Muscle layer of duodenum (tissue), 2 donors: ENCODE data around the gene CLRN3.

ENCODE experiments used
- H3K27ac ChIP-seq: one replicate; pipeline ENCODE4 v1.7.0; 2013; ENCODE audit warnings: mild to moderate bottlenecking, low read length
- H3K27me3 ChIP-seq: one replicate; pipeline ENCODE4 v1.7.0; 2013; ENCODE audit warnings: low read depth, mild to moderate bottlenecking, control low read depth, low read length
- H3K36me3 ChIP-seq, 2 donors: one replicate each; pipeline ENCODE4 v1.7.0; 2013; ENCODE audit warnings: low read length in 2 of 2, control low read depth in 1 of 2, mild to moderate bottlenecking in 1 of 2; ENCODE audit not compliant: insufficient read depth in 2 of 2, control insufficient read depth in 1 of 2
- H3K4me1 ChIP-seq, 2 donors: one replicate each; pipeline ENCODE4 v1.7.0; 2013; ENCODE audit warnings: low read length in 2 of 2, mild to moderate bottlenecking in 2 of 2, control low read depth in 1 of 2, moderate library complexity in 1 of 2; ENCODE audit not compliant: insufficient read depth in 2 of 2, control insufficient read depth in 1 of 2
- H3K4me3 ChIP-seq, 2 donors: one replicate each; pipeline ENCODE4 v1.7.0; 2013; ENCODE audit warnings: low read length in 2 of 2, low read depth in 1 of 2, mild to moderate bottlenecking in 1 of 2
- H3K9me3 ChIP-seq, 2 donors: one replicate each; pipeline ENCODE4 v1.7.0; 2013; ENCODE audit warnings: low read length in 2 of 2, control low read depth in 1 of 2, mild to moderate bottlenecking in 1 of 2; ENCODE audit not compliant: control insufficient read depth in 1 of 2
- donor health status: healthy.

CLRN3 gene, protein sequence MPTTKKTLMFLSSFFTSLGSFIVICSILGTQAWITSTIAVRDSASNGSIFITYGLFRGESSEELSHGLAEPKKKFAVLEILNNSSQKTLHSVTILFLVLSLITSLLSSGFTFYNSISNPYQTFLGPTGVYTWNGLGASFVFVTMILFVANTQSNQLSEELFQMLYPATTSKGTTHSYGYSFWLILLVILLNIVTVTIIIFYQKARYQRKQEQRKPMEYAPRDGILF

DNA sequence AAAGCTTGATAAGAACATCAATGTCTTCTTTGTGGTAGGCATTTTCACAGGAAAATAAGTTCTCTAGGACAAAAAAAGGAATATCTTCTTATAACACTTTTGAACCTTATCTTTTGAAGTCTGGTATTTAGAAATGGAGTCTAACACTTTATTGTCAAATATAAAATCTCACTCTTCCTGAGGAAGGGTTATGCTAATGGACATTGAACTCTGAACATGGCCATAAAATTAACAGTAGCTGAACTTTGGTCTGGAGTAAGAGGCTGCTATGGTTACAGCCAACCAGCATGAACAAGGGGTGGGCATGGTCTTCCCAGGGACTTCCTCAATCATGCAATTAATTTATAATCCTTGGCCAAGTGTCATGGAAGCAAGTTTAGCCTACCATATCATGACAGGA lies at the start of gene CLRN3:
CLRN3 (minus strand) TSS at position 199 of the 400 bp plus-strand sequence; CDS start at position 42, 157 bp downstream.
- Histone ChIP-seq H3K27me3 (no peaks in the 10 kb centered on the region), H3K36me3 (no peaks in the 10 kb centered on the region), H3K4me3 (peak within 1 kb of the TSS in 1 of 2 donors; percentile 62), H3K27ac (peak within 1 kb of the TSS; percentile 67), H3K9me3 (peaks cover 0 to 5% of the 10 kb centered on the region in 2 donors), H3K4me1 (no peaks in the 10 kb centered on the region)

DNA sequence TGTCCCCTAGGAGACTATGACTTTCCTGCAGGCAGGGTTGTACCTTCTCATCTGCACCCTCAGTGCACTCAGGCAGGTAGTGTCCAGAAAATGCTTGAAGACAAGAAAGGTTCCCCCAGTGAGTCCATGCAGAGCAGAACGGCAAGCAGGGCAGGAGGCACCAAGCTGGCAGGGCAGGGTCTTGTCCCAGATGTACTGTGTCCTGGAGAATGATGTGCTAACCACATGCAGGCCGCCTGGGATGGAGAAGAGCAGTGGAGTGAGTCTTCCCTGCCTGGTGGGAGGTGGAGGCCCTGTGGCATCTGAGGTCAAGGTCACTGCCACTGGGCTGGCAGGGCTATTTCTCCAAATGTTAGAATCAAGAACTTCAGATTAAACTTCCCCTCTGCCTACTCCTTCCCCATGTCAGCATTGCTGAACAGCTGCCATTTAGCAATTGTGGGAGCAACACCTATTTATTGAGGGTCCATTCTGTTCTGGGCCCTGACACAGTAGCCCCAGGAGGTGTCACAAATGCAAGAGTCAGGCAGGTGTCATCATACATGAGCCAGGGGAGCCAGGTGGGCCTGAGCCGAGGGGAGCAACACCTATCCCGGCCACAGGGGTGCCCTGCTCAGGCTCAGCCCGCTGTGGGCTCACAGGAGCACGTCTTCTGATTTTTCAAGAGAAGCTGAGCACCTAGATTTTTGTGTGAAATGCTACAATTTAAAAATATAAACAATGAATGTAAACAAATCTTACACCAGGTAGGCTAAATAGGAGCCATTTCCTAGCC lies 48.3 kb upstream of the CLRN3 start:
- Histone ChIP-seq H3K27me3 (no peaks in the 10 kb centered on the region), H3K36me3 (no peaks in the 10 kb centered on the region), H3K9me3 (no peaks in the 10 kb centered on the region), H3K4me3 (no peak overlapping the region), H3K27ac (no peak overlapping the region), H3K4me1 (no peaks in the 10 kb centered on the region)

DNA sequence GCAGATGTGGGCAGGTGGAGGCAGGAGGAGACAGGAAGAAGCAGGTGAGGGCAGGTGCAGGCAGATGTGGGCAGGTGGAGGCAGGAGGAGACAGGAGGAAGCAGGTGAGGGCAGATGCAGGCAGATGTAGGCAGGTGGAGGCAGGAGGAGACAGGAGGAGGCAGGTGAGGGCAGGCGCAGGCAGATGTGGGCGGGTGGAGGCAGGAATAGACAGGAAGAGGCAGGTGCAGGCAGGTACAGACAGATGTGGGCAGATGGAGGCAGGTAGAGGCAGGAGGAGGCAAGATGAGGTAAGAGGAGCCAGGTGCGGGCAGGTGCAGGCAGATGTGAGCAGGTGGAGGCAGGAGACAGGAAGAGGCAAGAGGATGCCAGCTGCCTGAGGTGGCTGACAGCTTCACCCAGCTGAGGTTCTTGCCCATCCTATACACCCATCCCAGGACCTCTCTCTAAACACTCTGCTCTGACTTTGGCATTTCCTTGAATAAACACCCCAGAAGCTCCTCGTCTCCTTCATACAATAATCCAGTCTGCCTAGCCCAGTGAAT lies 47.1 kb upstream of the CLRN3 start:
- no peaks in the 10 kb centered on the region for H3K4me1 ChIP-seq
- no peaks in the 10 kb centered on the region for H3K36me3 ChIP-seq
- H3K27ac ChIP-seq, result no peak overlapping the region
- H3K27me3 ChIP-seq, result no peaks in the 10 kb centered on the region
- H3K4me3 ChIP-seq, result no peak overlapping the region
- H3K9me3 ChIP-seq, result no peaks in the 10 kb centered on the region

DNA sequence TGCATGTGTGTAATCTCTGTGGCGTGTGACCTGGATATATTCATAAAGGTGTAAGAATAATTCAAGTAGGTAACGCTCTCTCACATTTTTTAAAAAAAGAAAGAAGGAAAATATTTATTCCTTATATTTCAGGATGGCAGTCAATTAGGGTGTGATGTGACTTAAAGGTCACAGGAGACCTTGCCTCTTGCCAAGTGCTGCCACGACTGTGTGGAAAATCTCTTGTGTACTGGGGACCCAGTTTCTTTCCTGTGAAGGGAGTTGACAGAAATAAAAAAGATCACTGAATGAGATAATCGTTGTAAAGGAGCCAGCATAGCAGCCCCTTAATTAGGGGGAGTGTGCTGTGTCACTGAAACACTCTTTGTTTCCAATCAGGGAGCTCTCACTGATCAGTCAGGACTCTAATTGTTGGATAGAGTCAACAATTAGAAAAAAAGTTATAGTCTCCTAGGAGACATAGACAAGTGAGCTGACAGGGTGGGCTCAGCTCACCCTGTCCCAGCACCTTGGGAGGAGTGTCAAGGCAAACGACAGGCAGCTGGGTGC lies 45.2 kb upstream of the CLRN3 start:
- Histone ChIP-seq H3K36me3 (no peaks in the 10 kb centered on the region), H3K27ac (no peak overlapping the region), H3K27me3 (no peaks in the 10 kb centered on the region), H3K4me1 (no peaks in the 10 kb centered on the region), H3K9me3 (peaks cover 0 to 1% of the 10 kb centered on the region in 2 donors), H3K4me3 (no peak overlapping the region)

DNA sequence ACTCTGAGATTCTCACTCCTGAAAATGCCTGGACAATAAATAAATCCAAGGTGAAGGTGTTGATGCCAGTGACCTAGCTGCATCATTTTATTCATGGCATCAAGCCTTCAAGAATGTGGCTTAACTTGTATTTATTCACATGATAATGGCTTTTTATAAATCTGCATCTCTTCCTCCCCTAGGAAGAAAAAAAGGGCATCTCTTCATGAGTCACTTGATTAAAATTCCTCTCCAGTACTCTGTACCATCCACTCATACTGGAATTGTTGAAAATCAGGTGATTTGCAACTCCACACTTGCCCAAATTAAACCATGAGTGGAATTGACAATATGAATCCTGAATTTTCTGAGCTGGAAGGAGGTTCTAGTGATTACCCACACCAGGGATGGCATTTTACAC lies 44.3 kb upstream of the CLRN3 start:
- H3K9me3 ChIP-seq, result peaks cover 0 to 8% of the 10 kb centered on the region in 2 donors
- H3K27me3 ChIP-seq, result no peaks in the 10 kb centered on the region
- no peaks in the 10 kb centered on the region for H3K36me3 ChIP-seq
- H3K4me3 ChIP-seq, result no peak overlapping the region
- H3K4me1 ChIP-seq, result no peaks in the 10 kb centered on the region
- H3K27ac ChIP-seq, result no peak overlapping the region

DNA sequence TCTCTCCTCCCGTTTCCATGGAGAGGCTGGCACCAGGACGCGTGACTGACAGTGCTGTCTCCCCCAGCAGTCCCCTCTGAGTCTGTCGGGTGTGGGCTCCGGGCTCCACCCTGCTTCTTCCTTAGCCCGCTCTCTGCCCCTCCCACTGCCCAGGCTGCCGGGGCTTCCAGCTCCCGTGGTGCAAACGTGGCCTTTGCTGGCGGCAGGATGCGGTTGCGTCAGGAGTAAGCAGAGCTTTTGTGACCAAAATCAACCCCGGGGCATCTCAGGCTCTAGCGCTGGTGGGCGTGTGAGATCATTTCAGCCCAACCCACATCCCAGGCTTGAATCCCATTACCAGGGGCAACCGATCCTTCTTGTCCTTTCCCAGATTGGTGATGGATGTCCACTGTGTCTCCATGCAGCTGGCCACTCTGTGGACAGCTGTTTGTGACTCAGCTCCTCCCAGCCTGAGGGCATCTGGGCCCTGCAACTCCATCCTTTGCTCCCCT lies 42.4 kb upstream of the CLRN3 start:
- Histone ChIP-seq H3K27ac (peak overlapping the region; percentile 2), H3K4me3 (no peak overlapping the region), H3K9me3 (peaks cover 0 to 8% of the 10 kb centered on the region in 2 donors), H3K27me3 (no peaks in the 10 kb centered on the region), H3K36me3 (no peaks in the 10 kb centered on the region), H3K4me1 (no peaks in the 10 kb centered on the region)

DNA sequence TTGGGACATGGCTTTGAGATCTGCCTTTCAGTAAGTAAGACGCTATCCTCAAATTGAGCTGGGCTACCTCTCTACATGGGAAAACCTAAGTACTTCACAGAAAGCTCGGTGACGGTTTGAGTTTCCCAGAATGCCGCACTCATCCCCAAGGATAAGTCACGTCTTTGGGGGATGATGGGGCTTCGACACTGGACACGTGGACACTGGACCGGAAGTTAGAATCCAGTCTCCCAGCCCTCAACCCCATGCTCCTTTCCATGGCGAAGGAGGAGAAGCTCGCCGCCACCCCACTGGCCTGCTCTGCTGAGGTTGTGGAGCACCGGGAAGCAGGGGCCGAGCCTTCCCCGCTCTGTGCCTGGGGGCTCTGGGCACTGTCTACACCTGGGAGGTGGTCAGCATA lies 41.6 kb upstream of the CLRN3 start:
- no peaks in the 10 kb centered on the region for H3K4me1 ChIP-seq
- peaks cover 0 to 8% of the 10 kb centered on the region in 2 donors for H3K9me3 ChIP-seq
- no peaks in the 10 kb centered on the region for H3K36me3 ChIP-seq
- H3K27me3 ChIP-seq, result no peaks in the 10 kb centered on the region
- no peak overlapping the region for H3K27ac ChIP-seq
- H3K4me3 ChIP-seq, result no peak overlapping the region

DNA sequence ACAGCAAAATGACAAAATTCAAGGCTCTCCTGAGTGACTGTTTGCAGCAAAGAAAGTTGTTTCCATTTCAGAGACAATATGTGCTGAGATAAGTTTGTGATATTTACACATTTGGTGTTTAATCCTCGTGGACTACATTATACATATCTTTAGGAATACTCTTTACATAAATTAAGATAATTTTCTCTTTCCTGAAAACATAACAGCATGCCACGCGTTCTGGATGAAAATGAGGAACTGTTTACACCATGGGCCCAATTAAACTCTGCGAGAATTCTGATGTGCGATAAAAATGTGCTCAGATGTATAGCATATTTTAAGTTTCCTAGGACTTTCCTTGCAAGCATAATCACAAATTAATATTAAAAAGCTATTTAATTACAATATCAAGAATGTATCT lies 40.5 kb upstream of the CLRN3 start:
- Histone ChIP-seq H3K27me3 (no peaks in the 10 kb centered on the region), H3K4me3 (no peak overlapping the region)

DNA sequence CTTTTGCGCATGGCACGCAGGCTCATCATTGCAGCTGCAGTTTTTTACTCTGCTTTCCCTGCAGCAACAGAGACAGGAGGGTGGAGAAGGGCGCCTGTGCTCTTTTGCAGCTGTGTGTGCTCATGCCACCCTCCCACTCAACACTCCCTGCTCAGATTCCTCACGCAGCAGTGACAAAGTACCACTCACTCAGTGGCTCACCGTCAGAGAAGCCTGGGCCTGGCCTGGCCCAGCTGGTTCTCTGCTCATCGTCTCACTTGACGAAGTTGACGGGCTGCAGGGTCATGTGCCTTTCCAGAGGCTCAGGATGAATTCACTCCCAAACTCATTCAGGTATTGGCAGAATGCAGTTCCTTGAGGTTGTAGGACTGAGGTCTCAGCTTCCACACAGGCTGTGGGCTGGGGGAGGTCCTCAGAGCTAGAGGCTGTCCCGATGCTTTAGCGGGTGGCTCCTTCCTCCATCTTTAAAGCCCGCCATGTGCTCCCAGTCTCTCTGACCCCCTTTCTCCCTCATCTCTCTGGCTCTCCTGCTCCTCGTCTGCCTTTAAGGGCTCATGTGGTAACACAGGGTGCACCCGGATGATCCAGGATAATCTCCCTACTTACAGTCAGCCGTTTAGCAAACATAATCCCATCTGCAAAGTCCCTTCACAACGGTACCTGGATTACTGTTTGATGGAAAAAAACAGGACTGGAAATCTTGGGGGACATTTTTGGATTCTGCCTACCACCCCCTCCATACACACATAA lies 40.0 kb upstream of the CLRN3 start:
- H3K27ac ChIP-seq, result no peak overlapping the region
- H3K9me3 ChIP-seq, result peaks cover 0 to 8% of the 10 kb centered on the region in 2 donors
- peaks cover 0 to 4% of the 10 kb centered on the region in 2 donors for H3K4me1 ChIP-seq
- no peaks in the 10 kb centered on the region for H3K27me3 ChIP-seq
- H3K36me3 ChIP-seq, result no peaks in the 10 kb centered on the region
- no peak overlapping the region for H3K4me3 ChIP-seq

More for the DNA sequence above, 40.5 kb upstream of the CLRN3 start:
- Histone ChIP-seq H3K36me3 (no peaks in the 10 kb centered on the region), H3K4me1 (peaks cover 0 to 2% of the 10 kb centered on the region in 2 donors), H3K27ac (no peak overlapping the region), H3K9me3 (peaks cover 0 to 8% of the 10 kb centered on the region in 2 donors)

DNA sequence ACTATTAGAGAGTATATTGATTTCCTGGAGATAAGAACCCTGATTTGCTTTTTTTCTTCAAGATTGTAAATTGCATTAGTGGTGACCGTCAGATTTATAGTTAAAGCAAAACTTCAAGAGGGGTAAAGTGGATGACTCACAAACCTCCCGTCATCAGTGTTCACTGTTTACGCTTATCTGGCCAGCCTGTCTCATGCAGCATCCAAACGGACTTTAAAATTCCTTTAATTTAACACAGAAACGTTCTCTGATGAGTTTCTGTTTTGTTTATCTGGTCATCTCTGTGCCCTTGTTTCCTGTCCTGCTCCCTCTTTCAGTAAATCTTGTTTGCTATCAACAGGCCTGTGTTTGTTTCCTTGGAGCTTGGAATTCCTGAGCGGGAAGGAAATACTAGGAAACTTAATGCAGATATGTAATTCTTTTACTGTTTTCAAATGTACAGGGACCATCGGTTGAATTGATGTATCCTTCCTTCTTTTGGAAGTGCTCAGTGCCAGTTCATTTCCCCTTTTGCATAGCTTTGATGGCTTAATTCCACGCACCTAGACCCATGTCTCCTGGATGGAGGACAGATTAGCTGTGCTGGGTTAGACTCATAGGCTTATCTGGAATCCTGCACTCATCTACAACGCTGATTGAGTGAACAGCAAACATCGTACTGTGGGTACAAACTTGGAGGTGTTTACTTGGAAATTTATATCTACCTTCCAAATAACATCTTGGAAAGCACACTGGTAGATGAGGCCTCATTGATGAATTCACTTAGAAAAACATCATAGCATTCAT lies 35.5 kb upstream of the CLRN3 start:
- H3K4me3 ChIP-seq, result no peak overlapping the region
- H3K27me3 ChIP-seq, result no peaks in the 10 kb centered on the region
- peaks cover 0 to 4% of the 10 kb centered on the region in 2 donors for H3K4me1 ChIP-seq
- H3K9me3 ChIP-seq, result peaks cover 0 to 8% of the 10 kb centered on the region in 2 donors
- no peak overlapping the region for H3K27ac ChIP-seq
- H3K36me3 ChIP-seq, result no peaks in the 10 kb centered on the region
